Stimulated activated CD4-positive, alpha-beta T cell treated with anti-CD3 and anti-CD28 coated beads, Interleukin-15, amount 100 ng/mL, for 1 hour (primary cell): ENCODE data around the gene GRB10.
"Not testable (repeated sequence)": the region's sequence is repeated elsewhere in the genome, so short reads cannot be mapped to it uniquely, and the experiment has no call there.

ENCODE experiments used
- DNase-seq, 2 donors: peaks; one replicate each; pipeline ENCODE4 v3.0.0-alpha.2; 2020; ENCODE audit warnings: low read depth in 1 of 2, low spot score in 1 of 2

The GRB10 gene

DNA sequence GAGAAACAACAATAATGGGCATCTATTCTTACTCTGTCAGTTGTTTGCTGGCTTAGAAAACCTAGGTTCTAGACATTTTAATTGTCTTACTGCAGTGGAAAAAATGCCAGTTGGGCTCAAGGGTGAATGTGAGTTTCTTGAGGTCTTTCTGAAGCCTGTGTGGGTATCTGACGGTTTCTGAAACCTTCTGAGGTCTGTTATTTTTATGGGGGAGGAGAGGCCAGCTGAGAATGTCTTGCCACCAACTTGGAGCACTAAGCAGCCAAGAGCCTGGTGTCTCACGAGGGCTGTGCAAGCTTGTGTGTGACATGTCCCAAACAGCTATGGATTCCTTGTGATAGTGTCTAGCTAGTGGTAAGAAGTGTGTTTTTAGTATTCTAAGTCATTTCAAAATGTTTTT is 193.3 kb downstream of the GRB10 start:
- no peak for DNase-seq

DNA sequence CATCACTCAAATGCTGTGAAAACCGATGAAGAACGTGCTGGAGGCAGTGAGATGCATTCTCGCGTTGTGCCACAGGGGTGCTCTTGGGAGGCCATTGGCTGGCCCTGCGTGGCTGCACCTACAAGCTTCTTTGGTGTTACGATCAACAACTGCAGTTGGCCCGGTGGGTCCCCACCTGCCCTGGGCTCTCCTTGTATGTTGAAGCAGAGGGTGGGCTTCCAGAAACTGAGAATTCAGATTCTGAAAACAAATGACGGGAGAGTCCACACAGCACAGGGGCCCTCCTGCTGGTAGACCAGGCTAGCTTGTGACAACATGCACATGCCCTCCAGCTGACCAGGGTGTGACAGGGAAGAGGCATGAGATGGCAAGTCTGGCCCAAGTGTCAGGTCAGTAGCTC is 193.8 kb downstream of the GRB10 start:
- no peak for DNase-seq

GRCh38 chr7:50587737-50588136 is 195.0 kb downstream of the GRB10 start:
- DNase-seq: no peak

DNA sequence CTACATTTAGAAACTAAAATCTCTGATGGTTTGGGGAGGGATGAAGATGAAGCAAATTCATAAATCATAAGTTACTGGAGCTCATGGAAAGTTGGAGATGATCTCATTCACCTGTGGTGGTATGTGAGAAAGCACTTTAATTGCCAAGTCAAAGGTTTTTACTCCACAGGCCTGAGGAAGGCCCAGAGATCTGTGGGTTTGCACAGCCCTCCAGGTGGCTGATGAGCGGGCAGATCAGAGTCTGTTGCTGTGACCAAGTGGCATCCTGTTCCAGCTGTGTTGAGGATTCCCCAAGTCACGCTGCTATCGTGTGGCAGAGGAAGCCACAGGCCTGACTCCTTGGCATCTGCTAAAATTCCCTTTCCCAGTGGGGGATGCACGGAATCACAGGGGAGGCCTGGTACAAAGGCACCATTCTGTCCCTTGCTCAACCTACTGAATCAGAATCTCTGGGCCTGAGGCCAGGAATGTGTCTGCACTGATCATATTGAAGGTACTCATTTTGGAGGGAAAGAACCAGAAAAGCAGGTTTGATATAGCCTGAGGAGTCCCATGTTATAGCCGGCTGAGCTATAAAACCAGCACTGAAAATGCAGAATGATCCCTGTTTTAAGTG is 197.8 kb downstream of the GRB10 start:
- DNase-seq: no peak

- DNase-seq: no peak
These were observed 198.3 kb downstream of the GRB10 start for GRCh38 chr7:50584386-50584785.

DNA sequence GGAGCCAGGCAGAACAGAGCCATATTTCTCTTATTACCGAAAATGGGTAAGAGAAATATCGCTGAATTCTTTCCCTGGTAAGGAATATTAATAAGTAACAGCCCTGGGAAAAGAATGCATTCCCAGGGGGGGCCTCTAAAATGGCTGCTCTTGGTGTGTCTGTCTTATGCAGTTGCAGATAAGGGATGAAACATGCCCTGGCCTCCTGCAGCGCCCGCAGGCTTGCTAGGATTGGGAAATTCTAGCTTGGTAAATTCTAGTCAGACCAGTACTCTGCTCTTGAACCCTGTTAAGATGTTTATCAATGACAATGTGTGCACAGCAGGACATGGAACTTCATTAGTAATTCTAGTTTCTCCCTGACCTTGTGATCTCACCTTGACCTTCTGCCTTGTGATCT is 199.4 kb downstream of the GRB10 start:
- DNase-seq: not testable (repeated sequence)

GRCh38 chr7:50582271-50582670 is 200.4 kb downstream of the GRB10 start:
- DNase-seq: not testable (repeated sequence)

GRCh38 chr7:50580666-50581065 is 202.0 kb downstream of the GRB10 start:
- not testable (repeated sequence) for DNase-seq

GRCh38 chr7:50580057-50580456 is 202.6 kb downstream of the GRB10 start:
- DNase-seq: no peak

GRCh38 chr7:50578105-50578504 is 204.6 kb downstream of the GRB10 start:
- not testable (repeated sequence) for DNase-seq

GRCh38 chr7:50577569-50577968 is 205.1 kb downstream of the GRB10 start:
- DNase-seq: no peak

DNA sequence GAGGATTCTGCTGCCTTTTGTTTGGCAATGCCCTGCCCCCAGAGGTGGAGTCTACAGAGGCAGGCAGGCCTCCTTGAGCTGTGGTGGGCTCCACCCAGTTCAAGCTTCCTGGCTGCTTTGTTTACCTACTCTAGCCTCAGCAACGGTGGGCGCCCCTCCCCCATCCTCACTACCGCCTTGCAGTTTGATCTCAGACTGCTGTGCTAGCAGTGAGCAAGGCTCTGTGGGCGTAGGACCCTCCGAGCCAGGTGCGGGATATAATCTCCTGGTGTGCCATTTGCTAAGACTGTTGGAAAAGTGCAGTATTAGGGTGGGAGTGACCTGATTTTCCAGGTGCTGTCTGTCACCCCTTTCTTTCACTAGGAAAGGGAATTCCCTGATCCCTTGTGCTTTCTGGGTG is 206.3 kb downstream of the GRB10 start:
- not testable (repeated sequence) for DNase-seq

DNA sequence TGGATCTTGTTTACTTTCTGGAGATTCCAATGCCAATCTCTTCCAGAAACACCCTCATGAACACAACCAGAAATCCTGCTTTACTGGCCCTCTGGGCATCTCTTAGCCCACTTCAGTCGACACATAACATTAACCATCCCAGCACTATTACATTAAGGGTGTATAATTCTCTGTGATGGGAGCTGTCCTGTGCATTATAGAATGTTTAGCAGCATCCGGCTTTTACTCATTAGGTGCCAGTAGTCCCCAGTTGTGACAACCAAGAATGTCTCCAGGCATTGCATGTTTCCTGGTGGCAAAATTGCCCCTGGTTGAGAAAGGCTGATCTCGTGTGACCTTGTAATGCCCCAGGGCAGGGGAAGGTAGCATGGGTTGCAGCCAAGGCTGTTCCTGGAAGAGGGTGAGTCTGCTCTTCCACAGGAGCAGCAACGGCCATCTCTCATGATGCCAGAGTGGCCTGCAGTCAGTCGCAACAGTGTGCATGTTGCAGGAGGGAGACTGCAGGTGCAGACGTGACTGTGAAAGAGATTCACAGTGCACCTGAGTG is 214.9 kb downstream of the GRB10 start:
- DNase-seq: no peak

GRCh38 chr7:50565977-50566376 is 216.7 kb downstream of the GRB10 start:
- no peak for DNase-seq

GRCh38 chr7:50565559-50565916 is 217.2 kb downstream of the GRB10 start:
- no peak for DNase-seq

GRCh38 chr7:50564640-50565558 is 217.8 kb downstream of the GRB10 start, which contains the start of gene DDC:
DDC (minus strand) TSS chr7:50565405; CDS start chr7:50544085, 21,320 bp downstream.
- DNase-seq: no peak

- DNase-seq: no peak
These were observed 218.5 kb downstream of the GRB10 start for GRCh38 chr7:50564171-50564570.

- no peak for DNase-seq
These were observed 220.6 kb downstream of the GRB10 start for GRCh38 chr7:50562136-50562535.

DNA sequence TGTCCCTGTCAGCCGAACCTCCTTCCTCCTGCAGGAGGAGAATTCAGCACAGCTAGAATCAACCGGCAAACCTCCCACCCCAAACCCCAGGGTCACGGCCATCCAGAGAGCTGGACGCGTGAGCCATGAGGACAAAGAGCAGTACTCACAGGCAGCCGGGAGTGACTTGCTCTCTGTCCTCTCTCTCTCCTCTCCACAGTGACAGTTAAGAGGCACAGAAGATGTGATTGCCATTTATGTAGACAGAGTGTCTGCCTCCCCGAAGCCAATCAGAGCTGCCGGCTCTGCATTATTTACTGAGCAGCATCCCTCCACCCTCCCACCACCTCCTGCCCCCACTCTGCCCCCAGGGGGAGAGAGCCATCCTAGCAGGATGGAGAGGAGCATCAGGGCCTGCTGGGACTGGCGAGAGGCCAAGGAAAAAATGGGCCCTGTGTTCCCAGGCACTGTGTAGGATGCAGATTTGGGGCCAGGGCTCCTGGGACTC is 221.8 kb downstream of the GRB10 start:
- DNase-seq: no peak

DNA sequence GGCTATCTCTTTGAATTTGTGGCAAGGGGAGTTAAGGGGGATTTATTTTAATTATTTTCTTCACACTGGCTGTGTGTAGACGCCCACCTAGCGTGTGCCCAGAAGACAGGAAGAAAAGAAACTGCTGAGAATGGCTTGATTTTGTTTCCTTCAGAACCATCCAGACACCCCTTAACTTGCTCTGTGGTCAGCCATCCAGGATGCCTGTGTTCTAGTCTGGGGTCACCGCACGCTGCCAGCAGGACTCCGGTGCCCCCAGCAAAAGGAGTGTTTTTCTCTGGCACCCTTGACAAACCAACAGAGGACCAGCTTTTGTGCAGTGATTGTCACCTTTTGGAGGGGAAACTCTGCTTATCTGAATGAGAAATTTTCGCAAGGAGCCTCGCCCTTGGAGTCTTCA is 222.8 kb downstream of the GRB10 start:
- DNase-seq: no peak

GRCh38 chr7:50558294-50559053 is 224.2 kb downstream of the GRB10 start:
- DNase-seq: no peak
